Muscle layer of colon (tissue), 2 donors: Measurements from ENCODE around the gene C10orf71.

Experiments
- H3K27ac ChIP-seq: one replicate; pipeline ENCODE4 v1.7.0; 2013; ENCODE audit warnings: low read depth, mild to moderate bottlenecking, low read length, moderate library complexity
- H3K27me3 ChIP-seq, 2 donors: one replicate each; pipeline ENCODE4 v1.7.0; 2013; ENCODE audit warnings: low read length in 2 of 2, mild to moderate bottlenecking in 2 of 2; ENCODE audit not compliant: insufficient read depth in 2 of 2, control insufficient read depth in 1 of 2
- H3K36me3 ChIP-seq: one replicate; pipeline ENCODE4 v1.7.0; 2013; ENCODE audit warnings: mild to moderate bottlenecking, low read length; ENCODE audit not compliant: insufficient read depth
- H3K4me1 ChIP-seq: one replicate; pipeline ENCODE4 v1.7.0; 2013; ENCODE audit warnings: mild to moderate bottlenecking, low read length; ENCODE audit not compliant: insufficient read depth
- H3K4me3 ChIP-seq, 2 donors: one replicate each; pipeline ENCODE4 v1.7.0; 2013; ENCODE audit warnings: low read length in 2 of 2, low read depth in 1 of 2, mild to moderate bottlenecking in 1 of 2, moderate library complexity in 1 of 2
- H3K9ac ChIP-seq: one replicate; pipeline ENCODE4 v1.7.0; 2013; ENCODE audit warnings: low read length
- H3K9me3 ChIP-seq: one replicate; pipeline ENCODE4 v1.7.0; 2013; ENCODE audit warnings: mild to moderate bottlenecking, low read length
- donor health status: abdominal sarcoma.
- donor health status: Adenocarcinoma of cecum.

The C10orf71 gene

DNA sequence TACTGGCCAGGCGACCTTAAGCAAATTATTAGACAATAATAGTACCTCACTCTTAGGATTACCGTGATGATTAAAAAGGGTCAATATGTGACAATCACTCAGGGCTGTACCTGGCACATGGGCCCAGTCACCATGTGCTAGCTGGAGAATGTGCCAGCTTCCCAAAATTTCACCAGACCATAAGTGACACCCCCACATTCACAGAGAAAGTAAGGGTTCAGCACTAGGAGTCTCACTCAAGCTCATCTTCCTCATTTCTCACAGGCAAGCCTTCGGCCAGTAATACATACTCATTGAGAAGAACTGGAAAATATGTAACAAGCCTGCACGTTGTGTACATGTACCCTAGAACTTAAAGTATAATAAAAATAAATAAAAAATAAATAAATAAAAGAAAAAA, 22.4 kb upstream of the C10orf71 start:
- Histone ChIP-seq H3K4me3 (no peak overlapping the region), H3K9me3 (no peaks in the 10 kb centered on the region), H3K36me3 (no peaks in the 10 kb centered on the region), H3K27ac (no peak overlapping the region), H3K27me3 (no peaks in the 10 kb centered on the region), H3K9ac (no peak overlapping the region), H3K4me1 (peaks cover 4% of the 10 kb centered on the region)

DNA sequence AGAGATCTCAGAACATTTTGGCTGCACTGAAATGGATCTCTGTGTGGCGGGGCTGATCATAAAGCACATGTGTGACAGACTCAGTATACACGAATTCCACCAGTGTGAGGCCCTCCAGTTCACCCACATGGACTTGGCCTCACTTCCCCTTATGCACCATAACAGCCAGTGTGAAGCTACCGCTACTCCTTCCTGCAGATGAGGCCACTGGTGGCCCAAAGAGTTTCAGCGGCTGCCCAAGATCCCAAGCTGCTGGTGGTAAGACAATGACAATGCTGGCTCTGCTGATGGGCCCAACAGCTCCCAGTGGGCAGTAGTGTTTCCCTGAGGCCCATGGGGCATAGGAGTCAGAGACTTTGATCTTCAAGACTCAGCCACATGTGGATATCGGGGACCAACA, 21.0 kb upstream of the C10orf71 start:
- Histone ChIP-seq H3K27me3 (no peaks in the 10 kb centered on the region), H3K27ac (no peak overlapping the region)

DNA sequence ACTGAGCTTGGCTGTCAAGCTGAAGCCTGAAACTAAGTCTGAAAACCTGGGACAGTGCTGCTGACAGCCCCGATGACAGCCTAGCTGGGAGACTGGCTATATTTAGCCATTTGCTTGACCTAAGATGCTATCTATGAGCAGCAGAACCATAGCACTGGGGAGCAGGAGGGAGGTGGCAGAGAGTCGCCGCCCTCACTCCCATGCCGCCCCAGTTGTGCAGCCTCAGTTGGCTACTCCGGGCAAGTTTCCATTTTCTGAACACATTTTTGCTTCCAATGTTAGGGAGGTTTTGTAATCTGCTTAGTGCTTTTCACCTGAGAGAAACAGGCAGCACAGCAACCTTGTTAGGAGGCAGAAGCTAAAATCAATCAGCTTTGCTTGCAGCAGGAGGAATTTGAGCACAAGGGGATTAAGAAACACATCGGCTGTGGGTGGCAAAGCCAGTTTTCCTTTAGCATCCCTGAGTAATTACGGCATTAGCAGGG, 20.4 kb upstream of the C10orf71 start:
- Histone ChIP-seq H3K27ac (no peak overlapping the region), H3K4me3 (no peak overlapping the region), H3K4me1 (no peaks in the 10 kb centered on the region)

More for the DNA sequence above, 21.0 kb upstream of the C10orf71 start:
- no peaks in the 10 kb centered on the region for H3K9me3 ChIP-seq
- H3K4me1 ChIP-seq, result peaks cover 4% of the 10 kb centered on the region
- H3K4me3 ChIP-seq, result no peak overlapping the region
- H3K9ac ChIP-seq, result no peak overlapping the region
- H3K36me3 ChIP-seq, result no peaks in the 10 kb centered on the region

DNA sequence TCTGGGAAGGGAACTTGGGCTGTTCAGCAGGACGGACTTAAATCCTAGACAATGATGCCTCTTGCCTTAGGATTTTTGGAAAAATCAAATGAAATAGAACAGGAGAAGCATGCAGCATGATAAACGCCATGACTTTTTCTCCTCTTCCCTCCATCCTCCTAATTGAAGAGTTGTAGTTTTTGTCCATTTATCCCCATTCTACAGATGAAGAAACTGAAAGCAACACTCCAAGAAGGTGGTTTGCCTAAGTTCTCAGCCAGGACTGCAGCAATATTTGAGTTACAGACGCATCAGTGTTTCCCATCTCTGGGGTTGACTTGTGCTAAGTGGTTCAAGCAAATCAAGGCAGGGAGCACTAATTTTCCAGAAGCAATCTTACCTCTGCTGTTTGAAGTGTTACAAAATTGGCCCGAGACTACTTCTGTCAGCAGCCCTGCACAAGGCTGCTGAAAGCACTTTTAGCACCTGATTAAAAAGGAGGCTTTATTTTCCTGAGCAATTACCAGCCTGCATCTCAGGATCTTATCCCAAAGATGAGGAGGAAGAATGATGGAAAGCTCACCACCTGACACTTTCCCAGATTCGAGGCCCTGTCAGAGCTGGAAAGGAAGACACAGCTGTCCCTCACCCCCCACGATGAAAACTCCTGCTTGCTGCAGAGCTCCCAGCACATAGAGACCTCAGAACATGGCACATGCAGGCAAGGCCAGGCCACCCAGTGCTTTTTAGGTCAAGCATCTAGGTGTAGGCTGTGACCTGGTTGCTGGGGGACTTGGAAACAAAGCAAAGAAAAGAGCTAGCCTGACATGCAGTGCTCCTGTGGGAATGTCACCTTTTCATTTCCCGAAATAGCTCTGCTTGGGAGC, 19.7 kb upstream of the C10orf71 start:
- no peaks in the 10 kb centered on the region for H3K9me3 ChIP-seq
- H3K27ac ChIP-seq, result no peak overlapping the region
- H3K4me1 ChIP-seq, result no peaks in the 10 kb centered on the region
- H3K36me3 ChIP-seq, result no peaks in the 10 kb centered on the region
- no peak overlapping the region for H3K4me3 ChIP-seq
- H3K9ac ChIP-seq, result no peak overlapping the region
- no peaks in the 10 kb centered on the region for H3K27me3 ChIP-seq

More for the DNA sequence above, 20.4 kb upstream of the C10orf71 start:
- H3K36me3 ChIP-seq, result no peaks in the 10 kb centered on the region
- no peaks in the 10 kb centered on the region for H3K27me3 ChIP-seq
- no peaks in the 10 kb centered on the region for H3K9me3 ChIP-seq
- H3K9ac ChIP-seq, result no peak overlapping the region

DNA sequence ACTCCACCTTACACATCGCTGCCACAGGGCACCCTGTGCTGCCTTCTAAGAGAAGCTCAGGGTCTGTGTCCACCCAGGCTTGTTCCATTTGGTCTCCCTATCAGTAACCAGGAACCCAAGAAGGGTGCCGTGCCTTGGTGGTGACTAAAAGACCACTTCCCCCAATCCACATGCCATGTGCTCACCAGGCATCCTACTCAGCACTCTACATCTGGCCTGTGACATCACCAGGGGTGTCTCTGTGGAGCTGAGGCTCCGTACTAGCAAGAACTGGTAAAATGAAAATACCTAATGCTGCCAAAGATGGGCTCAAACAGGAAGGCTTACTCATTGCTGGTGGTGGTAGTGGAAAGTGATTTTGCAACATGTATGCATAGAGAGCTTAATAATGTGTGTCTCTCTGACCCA, 19.0 kb upstream of the C10orf71 start:
- Histone ChIP-seq H3K36me3 (no peaks in the 10 kb centered on the region), H3K9me3 (no peaks in the 10 kb centered on the region), H3K27ac (no peak overlapping the region), H3K4me3 (no peak overlapping the region), H3K27me3 (no peaks in the 10 kb centered on the region), H3K9ac (no peak overlapping the region), H3K4me1 (no peaks in the 10 kb centered on the region)

DNA sequence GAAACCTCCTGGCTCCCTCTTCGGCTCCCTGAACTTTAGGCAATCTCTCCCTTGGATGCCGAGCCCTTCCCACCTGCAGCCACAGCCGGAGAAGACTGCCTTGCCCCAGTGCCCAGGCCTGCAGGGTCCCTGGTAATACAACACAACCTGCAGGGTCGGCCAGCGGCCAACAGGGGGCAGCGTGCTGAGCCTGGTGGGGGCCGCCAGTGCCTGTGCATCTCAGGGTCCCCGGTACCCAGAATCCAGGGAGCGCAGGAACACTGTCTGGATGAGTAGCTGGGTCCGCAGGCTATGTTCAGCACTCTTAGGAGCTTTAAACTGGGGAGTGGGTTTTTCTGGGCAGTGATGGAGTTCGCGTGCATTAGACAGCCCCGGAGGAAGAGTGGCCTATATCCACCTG, 17.5 kb upstream of the C10orf71 start:
- Histone ChIP-seq H3K4me3 (no peak overlapping the region), H3K9me3 (no peaks in the 10 kb centered on the region)

DNA sequence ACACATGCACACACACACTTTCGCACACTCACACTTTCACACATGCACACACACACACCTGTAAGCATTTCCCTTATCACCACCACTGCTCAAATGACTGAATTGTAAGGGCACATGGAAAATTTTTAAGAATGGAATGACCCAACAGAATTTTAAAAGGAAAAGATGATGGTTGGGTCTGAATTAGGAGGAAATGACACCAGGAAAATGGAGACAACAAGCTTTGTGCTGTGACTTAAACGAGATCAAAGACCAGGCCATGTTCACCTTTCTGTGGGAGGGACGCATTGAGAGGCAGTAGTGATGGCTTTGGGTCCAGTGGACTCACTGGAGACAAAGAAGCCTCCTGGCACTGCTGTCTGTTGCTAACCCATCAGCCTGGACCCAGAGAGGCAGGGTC, 16.7 kb upstream of the C10orf71 start:
- Histone ChIP-seq H3K9me3 (no peaks in the 10 kb centered on the region), H3K27ac (no peak overlapping the region), H3K4me3 (no peak overlapping the region), H3K36me3 (no peaks in the 10 kb centered on the region), H3K9ac (no peak overlapping the region), H3K4me1 (no peaks in the 10 kb centered on the region), H3K27me3 (no peaks in the 10 kb centered on the region)

More for the DNA sequence above, 17.5 kb upstream of the C10orf71 start:
- Histone ChIP-seq H3K27ac (no peak overlapping the region), H3K36me3 (no peaks in the 10 kb centered on the region), H3K4me1 (no peaks in the 10 kb centered on the region), H3K27me3 (no peaks in the 10 kb centered on the region), H3K9ac (no peak overlapping the region)

DNA sequence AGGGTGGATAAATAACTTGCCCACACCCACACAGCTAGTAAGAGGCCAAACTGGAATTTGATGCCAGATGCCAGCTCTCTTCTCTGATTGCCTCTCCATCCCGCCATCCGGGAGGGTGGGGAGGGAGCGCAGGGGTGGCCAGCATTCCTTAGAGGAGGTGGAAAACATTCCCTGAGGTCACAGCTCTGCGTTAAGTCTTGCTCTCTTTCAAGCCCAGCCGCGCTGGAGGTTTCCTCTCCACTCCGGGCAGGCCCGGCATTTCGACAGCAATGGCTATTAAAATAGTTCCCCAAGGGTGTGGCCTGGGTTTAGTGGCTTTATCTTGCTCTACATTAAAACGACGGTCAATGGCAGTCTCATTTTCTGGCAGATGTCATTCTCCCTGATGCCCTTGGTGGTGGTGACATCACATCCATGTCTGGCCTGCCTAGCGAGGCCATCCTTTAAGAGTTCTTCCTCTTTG, 16.1 kb upstream of the C10orf71 start:
- Histone ChIP-seq H3K4me3 (no peak overlapping the region), H3K4me1 (no peaks in the 10 kb centered on the region), H3K36me3 (no peaks in the 10 kb centered on the region), H3K9ac (no peak overlapping the region), H3K27me3 (no peaks in the 10 kb centered on the region), H3K27ac (no peak overlapping the region), H3K9me3 (no peaks in the 10 kb centered on the region)

DNA sequence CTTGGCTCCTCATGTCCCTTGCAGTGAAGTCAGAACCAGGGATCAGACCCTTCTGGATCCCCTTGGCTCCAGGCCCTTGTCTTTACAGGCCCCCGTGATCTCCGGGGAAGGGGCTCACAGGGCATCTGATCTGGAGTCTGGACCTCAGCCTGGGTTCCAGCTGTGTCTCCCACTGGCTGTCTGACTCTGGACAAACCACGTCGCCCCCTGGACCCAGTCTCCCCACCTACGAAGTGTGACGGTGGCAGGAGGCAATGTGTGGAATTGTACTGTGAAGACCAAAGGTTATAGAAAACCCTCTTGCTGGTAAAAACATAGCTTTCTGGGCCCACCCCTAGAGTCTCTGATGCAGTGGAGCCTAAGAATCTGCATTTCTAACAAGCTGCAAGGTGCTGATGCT, 15.5 kb upstream of the C10orf71 start:
- no peaks in the 10 kb centered on the region for H3K27me3 ChIP-seq
- no peaks in the 10 kb centered on the region for H3K36me3 ChIP-seq
- H3K4me3 ChIP-seq, result no peak overlapping the region
- H3K27ac ChIP-seq, result no peak overlapping the region
- no peak overlapping the region for H3K9ac ChIP-seq
- H3K4me1 ChIP-seq, result no peaks in the 10 kb centered on the region
- no peaks in the 10 kb centered on the region for H3K9me3 ChIP-seq

DNA sequence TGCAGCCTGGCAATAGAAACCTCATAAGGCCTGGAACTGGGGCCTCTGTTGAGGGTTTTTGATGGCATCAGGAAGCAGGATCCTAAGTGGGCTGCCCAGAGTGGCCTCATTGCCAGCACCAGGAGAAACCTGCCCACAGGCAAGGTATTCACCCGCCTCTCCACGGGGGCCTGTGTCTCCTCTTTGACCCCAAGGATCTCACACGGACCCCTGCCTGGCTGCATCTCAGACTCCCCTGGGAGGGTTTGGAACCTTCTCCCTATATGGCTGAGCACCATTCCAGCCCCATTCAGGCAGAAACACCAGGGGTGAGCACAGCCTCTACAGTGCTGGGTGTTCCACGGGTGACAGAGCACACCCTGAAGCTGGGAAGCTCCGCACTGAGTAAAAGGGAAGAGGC, 14.6 kb upstream of the C10orf71 start:
- Histone ChIP-seq H3K9me3 (no peaks in the 10 kb centered on the region), H3K27me3 (no peaks in the 10 kb centered on the region), H3K4me1 (no peaks in the 10 kb centered on the region)

DNA sequence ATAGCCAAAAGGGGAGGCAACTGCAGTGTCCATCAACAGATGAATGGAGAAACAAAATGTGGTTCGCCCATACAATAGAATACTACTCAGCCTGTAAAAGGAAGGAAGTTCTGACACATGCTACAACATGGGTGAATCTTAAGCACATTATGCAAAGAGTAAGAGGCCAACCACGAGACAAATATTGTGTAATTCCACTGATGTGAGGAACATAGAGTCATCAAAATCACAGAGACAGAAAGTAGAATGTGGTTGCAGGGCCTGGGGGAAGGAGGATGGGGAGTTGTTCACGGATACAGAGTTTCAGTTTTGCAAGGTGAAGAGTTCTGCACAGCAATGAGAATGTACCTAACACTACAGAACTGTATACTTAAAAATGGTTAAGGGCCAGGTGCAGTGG, 13.7 kb upstream of the C10orf71 start:
- Histone ChIP-seq H3K27ac (no peak overlapping the region), H3K36me3 (no peaks in the 10 kb centered on the region), H3K27me3 (no peaks in the 10 kb centered on the region), H3K4me1 (no peaks in the 10 kb centered on the region), H3K9ac (no peak overlapping the region), H3K4me3 (no peak overlapping the region), H3K9me3 (no peaks in the 10 kb centered on the region)

More for the DNA sequence above, 14.6 kb upstream of the C10orf71 start:
- Histone ChIP-seq H3K9ac (no peak overlapping the region), H3K27ac (no peak overlapping the region), H3K36me3 (no peaks in the 10 kb centered on the region), H3K4me3 (no peak overlapping the region)

DNA sequence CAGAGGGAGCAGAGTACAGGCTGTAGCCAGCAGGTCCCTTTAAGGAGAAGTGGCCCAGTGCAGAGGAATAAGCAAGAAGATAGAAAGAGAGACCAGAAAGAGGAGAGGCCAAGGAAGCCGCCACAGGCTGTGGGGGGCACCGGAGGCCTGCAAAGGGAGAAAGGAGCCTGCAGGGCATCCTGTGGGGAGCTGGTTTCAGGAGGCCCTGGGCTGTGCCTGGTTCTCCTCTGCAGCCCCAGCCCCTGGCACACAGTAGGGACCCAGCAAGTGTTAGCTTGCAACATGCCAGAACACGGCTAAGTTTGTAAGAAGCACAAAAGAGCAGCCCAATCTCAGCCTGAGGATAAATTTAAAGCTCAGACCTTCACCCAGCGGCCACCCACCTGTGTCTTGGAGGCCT, 12.3 kb upstream of the C10orf71 start:
- H3K9ac ChIP-seq, result no peak overlapping the region
- H3K4me1 ChIP-seq, result no peaks in the 10 kb centered on the region
- no peak overlapping the region for H3K27ac ChIP-seq
- H3K4me3 ChIP-seq, result no peak overlapping the region
- H3K36me3 ChIP-seq, result no peaks in the 10 kb centered on the region
- H3K9me3 ChIP-seq, result no peaks in the 10 kb centered on the region
- no peaks in the 10 kb centered on the region for H3K27me3 ChIP-seq
